Neural crest cell (in vitro differentiated cells): ENCODE results near the gene PCSK5. TPM values are rescaled to one million over a fixed set of nuclear protein-coding genes. Genes with fewer than 3 reads are reported as not detected.
"Not testable (repeated sequence)": the region's sequence is repeated elsewhere in the genome, so short reads cannot be mapped to it uniquely, and the experiment has no call there.

Experiments
- DNase-seq: peaks from one replicate; pipeline ENCODE4 v3.0.0; 2021; ENCODE audit warnings: low read depth, mixed read lengths, low spot score
- H3K27ac Mint-ChIP-seq: one replicate; pipeline ENCODE4 v1.8.0; 2021; ENCODE audit warnings: mild to moderate bottlenecking, mixed read lengths; ENCODE audit not compliant: unreplicated experiment
- H3K27me3 Mint-ChIP-seq: 2 replicates; pipeline ENCODE4 v1.8.0; 2021; ENCODE audit warnings: low read depth, mild to moderate bottlenecking, mixed read lengths
- H3K36me3 Mint-ChIP-seq: 2 replicates; pipeline ENCODE4 v1.8.0; 2021; ENCODE audit warnings: low read depth, mild to moderate bottlenecking, mixed read lengths
- H3K4me1 Mint-ChIP-seq: 2 replicates; pipeline ENCODE4 v1.8.0; 2021; ENCODE audit warnings: mixed read lengths
- H3K4me3 Mint-ChIP-seq: one replicate; pipeline ENCODE4 v1.8.0; 2021; ENCODE audit warnings: mild to moderate bottlenecking, mixed read lengths
- H3K9me3 Mint-ChIP-seq: 2 replicates; pipeline ENCODE4 v1.8.0; 2021; ENCODE audit warnings: mixed read lengths
- total RNA-seq: library from RNA; stranded (reverse); gene quantifications from 2 replicates; pipeline ENCODE4 v1.2.1, GENCODE V29; 2021
- TF ChIP-seq, protein P1 (sequence below): fragments of 200-600 bp; sonication (generic); conservative IDR thresholded peaks from 2 replicates; pipeline ENCODE4 v1.5.0; 2021; ENCODE audit warnings: antibody characterized with exemption, mild to moderate bottlenecking

The PCSK5 gene
- total RNA-seq, 1 donor from 2014 or later = 3.1 TPM

DNA sequence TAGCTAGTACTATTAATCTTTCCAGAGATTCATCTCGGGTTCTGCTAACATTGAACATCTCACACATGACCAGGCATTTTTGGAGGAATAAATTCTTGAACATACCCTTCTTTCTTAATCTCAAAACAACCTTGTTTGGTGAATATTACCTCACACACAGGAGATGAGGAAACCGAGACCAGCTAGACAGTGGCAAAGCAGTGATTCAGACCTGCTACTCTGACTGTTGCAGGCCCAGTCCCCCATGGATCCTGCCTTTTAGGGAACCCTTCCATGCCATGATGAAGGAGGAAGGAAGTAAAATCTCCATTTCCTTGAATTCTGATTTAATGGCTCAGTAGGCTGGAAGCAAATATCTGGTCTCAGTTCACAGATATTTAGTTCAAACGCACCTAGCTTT is 2.6 kb downstream of the PCSK5 start:
- peaks cover 29% of the 10 kb centered on the region for H3K4me1 Mint-ChIP-seq
- peak overlapping the region; percentile 94 for H3K4me3 Mint-ChIP-seq
- no peak overlapping the region for H3K27ac Mint-ChIP-seq
- no peaks in the 10 kb centered on the region for H3K9me3 Mint-ChIP-seq
- H3K36me3 Mint-ChIP-seq = no peaks in the 10 kb centered on the region
- peaks cover 57% of the 10 kb centered on the region for H3K27me3 Mint-ChIP-seq
- no peak for DNase-seq
- TF ChIP-seq, protein P1, sequence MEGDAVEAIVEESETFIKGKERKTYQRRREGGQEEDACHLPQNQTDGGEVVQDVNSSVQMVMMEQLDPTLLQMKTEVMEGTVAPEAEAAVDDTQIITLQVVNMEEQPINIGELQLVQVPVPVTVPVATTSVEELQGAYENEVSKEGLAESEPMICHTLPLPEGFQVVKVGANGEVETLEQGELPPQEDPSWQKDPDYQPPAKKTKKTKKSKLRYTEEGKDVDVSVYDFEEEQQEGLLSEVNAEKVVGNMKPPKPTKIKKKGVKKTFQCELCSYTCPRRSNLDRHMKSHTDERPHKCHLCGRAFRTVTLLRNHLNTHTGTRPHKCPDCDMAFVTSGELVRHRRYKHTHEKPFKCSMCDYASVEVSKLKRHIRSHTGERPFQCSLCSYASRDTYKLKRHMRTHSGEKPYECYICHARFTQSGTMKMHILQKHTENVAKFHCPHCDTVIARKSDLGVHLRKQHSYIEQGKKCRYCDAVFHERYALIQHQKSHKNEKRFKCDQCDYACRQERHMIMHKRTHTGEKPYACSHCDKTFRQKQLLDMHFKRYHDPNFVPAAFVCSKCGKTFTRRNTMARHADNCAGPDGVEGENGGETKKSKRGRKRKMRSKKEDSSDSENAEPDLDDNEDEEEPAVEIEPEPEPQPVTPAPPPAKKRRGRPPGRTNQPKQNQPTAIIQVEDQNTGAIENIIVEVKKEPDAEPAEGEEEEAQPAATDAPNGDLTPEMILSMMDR = no peak

DNA sequence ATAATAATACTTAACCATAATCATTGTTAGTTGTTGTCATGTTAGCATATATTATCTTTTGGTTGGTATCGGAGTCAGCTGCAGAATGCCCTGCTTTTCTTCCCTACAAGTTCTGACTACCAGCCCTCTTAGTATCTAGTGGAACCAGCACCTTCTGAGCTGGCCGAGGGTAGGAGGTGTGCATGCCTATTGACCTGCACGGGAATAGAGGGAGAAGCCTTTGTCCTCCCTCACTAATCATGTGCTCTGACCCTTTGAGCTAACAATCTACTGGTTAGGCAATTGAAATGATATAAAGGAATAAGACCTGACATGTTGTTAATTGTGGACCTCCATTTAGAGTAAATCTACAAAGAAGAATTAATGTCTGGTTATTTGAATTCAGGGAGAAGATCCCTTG is 4.1 kb downstream of the PCSK5 start:
- Mint-ChIP-seq H3K27me3 (peaks cover 50% of the 10 kb centered on the region), H3K4me1 (peaks cover 25% of the 10 kb centered on the region), H3K36me3 (peaks cover 2% of the 10 kb centered on the region), H3K9me3 (no peaks in the 10 kb centered on the region), H3K27ac (no peak overlapping the region), H3K4me3 (peak overlapping the region; percentile 45)
- TF ChIP-seq, protein P1 = no peak
- DNase-seq = no peak

DNA sequence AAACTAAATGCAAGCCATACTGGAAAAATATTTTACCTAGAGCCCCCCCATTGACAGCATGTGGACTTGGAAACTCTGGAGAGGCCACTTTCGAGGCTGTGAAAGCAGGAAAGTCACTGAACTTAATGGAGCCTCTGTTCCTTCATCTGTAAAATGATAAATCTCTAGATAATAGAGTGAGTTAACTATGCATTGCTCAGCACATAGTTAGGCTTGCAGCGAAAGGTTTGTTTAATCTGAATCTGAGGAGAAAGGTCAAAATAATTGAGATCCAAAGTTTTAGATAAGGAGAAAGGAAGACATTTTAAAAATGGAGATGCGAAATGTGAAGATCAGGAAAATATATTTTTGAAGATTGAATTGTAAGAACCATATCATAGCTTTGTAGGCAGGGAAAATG is 4.6 kb downstream of the PCSK5 start:
- Mint-ChIP-seq H3K27ac (no peak overlapping the region), H3K4me3 (no peak overlapping the region), H3K4me1 (peaks cover 19% of the 10 kb centered on the region), H3K9me3 (no peaks in the 10 kb centered on the region), H3K27me3 (peaks cover 46% of the 10 kb centered on the region), H3K36me3 (peaks cover 2% of the 10 kb centered on the region)
- no peak for DNase-seq
- TF ChIP-seq, protein P1 = no peak

DNA sequence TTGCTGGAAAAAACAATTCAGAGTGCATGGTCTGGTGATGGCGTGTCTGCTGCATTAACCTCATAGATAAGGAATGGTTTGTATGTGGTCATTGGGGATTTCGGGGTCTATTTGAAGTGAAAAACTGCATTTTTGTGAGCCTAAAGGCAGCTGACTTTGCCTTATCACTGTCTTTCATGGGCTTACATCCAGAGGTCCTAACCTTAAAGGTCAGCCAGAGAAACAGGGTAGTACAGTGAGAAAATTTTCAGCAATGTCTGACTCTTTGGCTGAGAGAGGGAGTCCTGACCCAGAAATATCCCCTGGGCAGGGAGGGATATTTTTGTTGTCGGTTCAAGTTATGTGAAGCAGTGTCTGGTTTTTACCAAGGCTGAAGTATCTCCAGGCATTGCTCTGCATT is 5.7 kb downstream of the PCSK5 start:
- Mint-ChIP-seq H3K9me3 (peaks cover 3% of the 10 kb centered on the region), H3K4me1 (peaks cover 16% of the 10 kb centered on the region), H3K27ac (no peak overlapping the region), H3K36me3 (peaks cover 5% of the 10 kb centered on the region), H3K27me3 (peaks cover 41% of the 10 kb centered on the region), H3K4me3 (peak overlapping the region; percentile 8)
- DNase-seq = no peak
- TF ChIP-seq, protein P1 = no peak

DNA sequence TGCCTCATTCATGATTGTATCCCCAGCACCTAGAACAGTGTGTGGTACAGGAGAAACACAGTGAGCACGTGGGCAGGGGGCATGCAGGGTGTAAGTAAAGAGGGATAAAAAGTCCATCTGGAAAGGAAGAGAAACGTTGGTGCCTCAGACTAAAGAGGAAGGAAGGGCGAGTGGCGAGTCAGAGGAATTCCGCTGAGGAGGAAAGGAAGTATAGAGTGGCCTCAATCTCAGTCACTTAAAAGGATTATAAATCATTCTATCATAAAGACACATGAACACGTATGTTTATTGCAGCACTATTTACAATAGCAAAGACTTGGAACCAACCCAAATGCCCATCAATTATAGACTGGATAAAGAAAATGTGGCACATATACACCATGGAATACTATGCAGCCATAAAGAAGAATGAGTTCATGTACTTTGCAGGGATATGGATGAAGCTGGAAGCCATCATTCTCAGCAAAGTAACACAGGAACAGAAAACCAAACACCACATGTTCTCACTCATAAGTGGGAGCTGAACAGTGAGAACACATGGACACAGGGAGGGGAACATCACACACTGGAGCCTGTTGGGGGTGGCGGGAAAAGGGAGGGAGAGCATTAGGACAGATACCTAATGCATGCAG is 10.5 kb downstream of the PCSK5 start:
- not testable (repeated sequence) for H3K27ac Mint-ChIP-seq, H3K4me1 Mint-ChIP-seq, DNase-seq, H3K9me3 Mint-ChIP-seq, H3K36me3 Mint-ChIP-seq, H3K4me3 Mint-ChIP-seq, H3K27me3 Mint-ChIP-seq

DNA sequence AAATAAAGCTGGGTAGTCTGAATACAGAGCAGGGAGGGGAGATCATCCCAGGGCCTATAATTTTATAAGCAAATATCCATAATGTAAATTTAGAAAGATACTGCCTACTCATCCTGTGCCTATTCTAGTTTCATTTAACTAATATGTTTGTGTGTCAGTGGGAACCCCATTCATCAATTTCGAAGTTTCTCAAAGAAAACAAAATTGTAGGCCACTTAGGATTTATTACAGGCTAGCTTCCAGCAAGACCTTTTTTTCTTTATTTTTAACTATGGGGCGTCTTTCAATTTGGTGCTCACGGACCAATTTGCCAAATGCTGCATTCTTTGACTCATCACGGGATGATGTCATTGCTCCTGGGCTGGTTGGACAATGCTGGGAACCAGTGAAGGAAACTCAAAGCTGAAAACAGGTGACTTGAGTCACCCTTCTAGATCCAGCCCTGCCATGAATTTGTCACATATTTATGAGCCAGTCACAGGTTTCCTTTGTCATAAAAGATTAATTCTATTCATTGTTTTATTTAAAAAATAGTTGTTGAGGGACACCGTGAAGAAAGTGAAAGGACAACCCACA is 13.4 kb downstream of the PCSK5 start:
- H3K27ac Mint-ChIP-seq = no peak overlapping the region
- no peak overlapping the region for H3K4me3 Mint-ChIP-seq
- H3K36me3 Mint-ChIP-seq = peaks cover 3% of the 10 kb centered on the region
- TF ChIP-seq, protein P1 = no peak
- peaks cover 6% of the 10 kb centered on the region for H3K9me3 Mint-ChIP-seq
- H3K27me3 Mint-ChIP-seq = no peaks in the 10 kb centered on the region
- H3K4me1 Mint-ChIP-seq = no peaks in the 10 kb centered on the region
- no peak for DNase-seq
